ENCODE results near the gene MUC15.

MUC15 gene

DNA sequence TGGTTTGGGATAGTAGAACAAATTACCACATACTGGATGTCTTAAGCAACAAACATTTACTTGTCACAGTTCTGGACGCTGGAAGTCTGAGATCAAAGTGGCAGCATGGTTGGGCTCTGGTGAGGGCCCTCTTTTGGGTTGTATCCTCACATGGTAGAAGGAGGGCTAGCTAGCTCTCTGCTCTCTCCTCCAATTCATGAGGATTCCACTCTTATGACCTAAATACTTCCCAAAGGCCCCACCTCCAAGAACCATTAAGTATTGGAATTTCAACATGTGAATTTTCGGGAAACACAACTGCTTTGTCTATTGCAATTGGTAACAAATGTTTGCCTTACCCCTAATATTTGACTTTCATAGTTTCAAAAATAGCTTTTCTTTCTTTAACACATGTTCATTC, 52.6 kb downstream of the MUC15 start:
- no peak overlapping the region for H3K4me3 ChIP-seq (ENCODE audit: low read depth, low read length)
- POLR2A ChIA-PET, result no interaction called here
- CTCF ChIA-PET, result no interaction called here
- TF ChIP-seq, protein P1, sequence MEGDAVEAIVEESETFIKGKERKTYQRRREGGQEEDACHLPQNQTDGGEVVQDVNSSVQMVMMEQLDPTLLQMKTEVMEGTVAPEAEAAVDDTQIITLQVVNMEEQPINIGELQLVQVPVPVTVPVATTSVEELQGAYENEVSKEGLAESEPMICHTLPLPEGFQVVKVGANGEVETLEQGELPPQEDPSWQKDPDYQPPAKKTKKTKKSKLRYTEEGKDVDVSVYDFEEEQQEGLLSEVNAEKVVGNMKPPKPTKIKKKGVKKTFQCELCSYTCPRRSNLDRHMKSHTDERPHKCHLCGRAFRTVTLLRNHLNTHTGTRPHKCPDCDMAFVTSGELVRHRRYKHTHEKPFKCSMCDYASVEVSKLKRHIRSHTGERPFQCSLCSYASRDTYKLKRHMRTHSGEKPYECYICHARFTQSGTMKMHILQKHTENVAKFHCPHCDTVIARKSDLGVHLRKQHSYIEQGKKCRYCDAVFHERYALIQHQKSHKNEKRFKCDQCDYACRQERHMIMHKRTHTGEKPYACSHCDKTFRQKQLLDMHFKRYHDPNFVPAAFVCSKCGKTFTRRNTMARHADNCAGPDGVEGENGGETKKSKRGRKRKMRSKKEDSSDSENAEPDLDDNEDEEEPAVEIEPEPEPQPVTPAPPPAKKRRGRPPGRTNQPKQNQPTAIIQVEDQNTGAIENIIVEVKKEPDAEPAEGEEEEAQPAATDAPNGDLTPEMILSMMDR (IDR thresholded peaks at IDR 0.05; ENCODE audit: insufficient read depth, low read length, missing control alignments), result no peak
- no peak for DNase-seq (ENCODE audit: low read depth, low spot score)

DNA sequence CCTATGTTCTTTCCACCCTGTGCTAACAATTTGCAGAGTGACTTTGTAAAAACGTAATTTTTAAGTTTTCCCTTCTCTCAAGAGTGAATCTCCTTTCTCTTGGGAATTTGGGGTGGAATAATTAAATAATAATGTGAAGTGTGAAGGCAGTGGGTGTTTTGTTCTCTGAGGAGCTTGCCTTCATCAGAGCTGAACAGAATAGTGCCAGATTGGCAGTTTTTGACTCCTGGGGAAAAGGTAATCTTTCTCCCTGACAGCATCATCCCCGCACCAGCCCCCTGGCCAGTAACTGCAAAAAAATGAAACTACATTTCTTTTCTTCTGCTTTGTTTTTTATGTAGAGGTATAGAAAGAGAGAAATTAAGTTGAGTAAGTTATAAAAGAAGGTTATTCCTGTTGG, 59.9 kb downstream of the MUC15 start:
- no peak overlapping the region for H3K4me3 ChIP-seq (ENCODE audit: low read depth, low read length)
- TF ChIP-seq, protein P1 (IDR thresholded peaks at IDR 0.05; ENCODE audit: insufficient read depth, low read length, missing control alignments), result no peak
- no peak for DNase-seq (ENCODE audit: low read depth, low spot score)
- CTCF ChIA-PET, result no interaction called here
- POLR2A ChIA-PET, result no interaction called here

DNA sequence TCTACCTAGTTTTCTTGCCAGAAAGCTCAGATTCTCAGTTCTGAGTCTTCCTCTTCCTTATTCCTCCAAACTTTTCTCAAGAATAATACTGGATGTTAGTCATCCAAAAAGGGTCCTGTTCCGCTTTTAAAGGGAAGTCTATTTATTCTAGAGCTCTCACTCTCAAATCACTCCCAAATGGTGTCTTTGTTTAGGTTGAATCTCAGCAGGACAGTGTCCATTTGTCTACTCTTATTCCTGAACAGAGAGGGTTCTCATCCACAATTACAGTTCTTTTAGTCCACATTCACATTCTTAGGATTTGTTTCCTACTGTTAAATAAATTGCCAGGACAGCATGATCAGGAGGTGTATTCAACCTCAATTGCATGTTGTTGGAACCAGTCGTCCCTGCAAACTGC, 61.3 kb downstream of the MUC15 start:
- CTCF ChIA-PET, result no interaction called here
- no peak for DNase-seq (ENCODE audit: low read depth, low spot score)
- no peak overlapping the region for H3K4me3 ChIP-seq (ENCODE audit: low read depth, low read length)
- TF ChIP-seq, protein P1 (IDR thresholded peaks at IDR 0.05; ENCODE audit: insufficient read depth, low read length, missing control alignments), result no peak
- POLR2A ChIA-PET, result no interaction called here

DNA sequence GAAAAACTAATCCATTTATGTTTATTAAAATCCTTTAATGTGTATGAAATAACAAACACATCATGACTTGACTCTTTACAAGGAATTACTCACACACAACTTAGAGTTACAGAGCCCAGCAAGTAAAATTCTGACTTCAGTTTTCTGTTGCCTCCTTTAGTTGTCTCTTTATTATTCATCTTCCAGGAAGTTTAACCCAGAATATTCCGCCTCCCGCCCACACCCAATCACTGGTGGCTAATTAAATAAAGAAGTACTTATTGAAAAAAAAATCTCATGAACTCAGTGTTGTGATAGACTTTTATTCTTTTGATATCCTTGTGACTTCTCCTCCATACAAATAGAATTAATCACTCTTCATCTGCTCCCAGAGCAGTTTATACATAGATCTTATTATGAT, 61.9 kb downstream of the MUC15 start:
- DNase-seq (ENCODE audit: low read depth, low spot score), result no peak
- CTCF ChIA-PET, result no interaction called here
- POLR2A ChIA-PET, result no interaction called here
- H3K4me3 ChIP-seq (ENCODE audit: low read depth, low read length), result no peak overlapping the region
- TF ChIP-seq, protein P1 (IDR thresholded peaks at IDR 0.05; ENCODE audit: insufficient read depth, low read length, missing control alignments), result no peak

Data from AG04449 (cell line).